GM19238 (cell line): ENCODE measurements around the gene C7orf25.
"Not testable (repeated sequence)": the region's sequence is repeated elsewhere in the genome, so short reads cannot be mapped to it uniquely, and the experiment has no call there.

Experiments
- DNase-seq: peaks from one replicate; pipeline ENCODE4 v3.0.0; 2011; ENCODE audit warnings: low spot score; ENCODE audit not compliant: insufficient read length

The C7orf25 gene

GRCh38 chr7:42929449-42929848 lies 17.6 kb upstream of the C7orf25 start:
- DNase-seq, result no peak

- no peak for DNase-seq
Observed at GRCh38 chr7:42928754-42929153, 16.9 kb upstream of the C7orf25 start.

- no peak for DNase-seq
Observed at GRCh38 chr7:42926204-42926603, 14.3 kb upstream of the C7orf25 start.

GRCh38 chr7:42925630-42926029 lies 13.8 kb upstream of the C7orf25 start:
- DNase-seq, result no peak

GRCh38 chr7:42924223-42924838 lies 12.5 kb upstream of the C7orf25 start:
- no peak for DNase-seq

GRCh38 chr7:42922017-42922753 lies 10.3 kb upstream of the C7orf25 start:
- no peak for DNase-seq

- no peak for DNase-seq
Observed at GRCh38 chr7:42915356-42915755, 3.5 kb upstream of the C7orf25 start.

GRCh38 chr7:42914421-42915045 lies 2.7 kb upstream of the C7orf25 start:
- no peak for DNase-seq

- DNase-seq, result no peak
Observed at GRCh38 chr7:42914009-42914408, 2.1 kb upstream of the C7orf25 start.

- DNase-seq, result no peak
Observed at GRCh38 chr7:42913591-42913990, 1.7 kb upstream of the C7orf25 start.

- no peak for DNase-seq
Observed at GRCh38 chr7:42910306-42910705, 1.6 kb downstream of the C7orf25 start.

- DNase-seq, result no peak
Observed at GRCh38 chr7:42907316-42907715, 4.6 kb downstream of the C7orf25 start.

GRCh38 chr7:42906181-42906580 lies 5.7 kb downstream of the C7orf25 start:
- no peak for DNase-seq

GRCh38 chr7:42902331-42902730 lies 9.5 kb downstream of the C7orf25 start:
- DNase-seq, result no peak

- no peak for DNase-seq
Observed at GRCh38 chr7:42900842-42901241, 11.0 kb downstream of the C7orf25 start.

GRCh38 chr7:42893346-42894240 lies 18.3 kb downstream of the C7orf25 start:
- no peak for DNase-seq

GRCh38 chr7:42886893-42887505 lies 24.9 kb downstream of the C7orf25 start:
- no peak for DNase-seq

GRCh38 chr7:42886129-42886528 lies 25.7 kb downstream of the C7orf25 start:
- no peak for DNase-seq

- not testable (repeated sequence) for DNase-seq
Observed at GRCh38 chr7:42885183-42885582, 26.7 kb downstream of the C7orf25 start.

GRCh38 chr7:42883950-42884349 lies 27.9 kb downstream of the C7orf25 start:
- no peak for DNase-seq

GRCh38 chr7:42880392-42880791 lies 31.5 kb downstream of the C7orf25 start:
- no peak for DNase-seq
